HG02885 (cell line): ENCODE measurements around the gene ADAM17.

ENCODE experiments used
- ATAC-seq: cut with Tn5 transposase; IDR thresholded peaks from one replicate; pipeline ENCODE4 v1.9.1; 2021; ENCODE audit warnings: mild to moderate bottlenecking; ENCODE audit not compliant: unreplicated experiment, poor library complexity

The ADAM17 gene

DNA sequence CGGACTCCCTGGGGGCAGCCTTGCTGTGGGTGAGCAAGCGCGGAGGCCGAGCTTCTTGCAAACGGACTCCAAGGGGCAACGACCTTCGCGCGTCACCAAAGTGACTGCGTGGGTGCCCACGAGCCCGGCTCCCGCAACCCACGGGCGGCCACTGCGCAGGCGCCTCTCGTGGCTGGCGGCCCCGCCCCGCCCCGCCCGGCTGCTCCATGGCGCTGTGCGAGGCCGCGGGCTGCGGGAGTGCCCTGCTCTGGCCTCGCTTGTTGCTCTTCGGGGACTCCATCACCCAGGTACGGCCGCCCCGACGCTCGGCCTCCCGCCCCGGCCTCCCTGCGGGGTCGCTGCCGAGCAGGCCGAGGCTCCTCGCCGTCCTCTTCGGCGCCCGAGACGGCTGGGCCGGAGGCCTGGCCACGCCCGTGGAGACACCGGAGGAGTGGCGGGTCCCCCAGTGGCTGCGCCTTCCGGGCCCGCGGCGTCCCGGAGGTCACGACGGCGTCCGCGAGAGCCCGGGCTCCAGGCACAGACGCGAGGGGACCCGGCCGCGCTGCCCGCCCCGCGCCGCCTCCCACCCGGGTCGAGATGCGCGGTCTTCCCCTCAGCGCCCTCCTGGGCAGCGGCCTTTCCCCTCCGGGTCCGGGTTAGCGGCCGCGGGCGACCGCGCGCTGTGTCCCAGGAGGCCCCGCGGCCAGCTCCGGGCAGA lies 81.1 kb downstream of the ADAM17 start, which contains the start of gene IAH1:
Gene IAH1 (plus strand): TSS at position 191 of the 697 bp plus-strand sequence. CDS start 16 bp downstream, at position 207.
- ATAC-seq, result peak; percentile 78

DNA sequence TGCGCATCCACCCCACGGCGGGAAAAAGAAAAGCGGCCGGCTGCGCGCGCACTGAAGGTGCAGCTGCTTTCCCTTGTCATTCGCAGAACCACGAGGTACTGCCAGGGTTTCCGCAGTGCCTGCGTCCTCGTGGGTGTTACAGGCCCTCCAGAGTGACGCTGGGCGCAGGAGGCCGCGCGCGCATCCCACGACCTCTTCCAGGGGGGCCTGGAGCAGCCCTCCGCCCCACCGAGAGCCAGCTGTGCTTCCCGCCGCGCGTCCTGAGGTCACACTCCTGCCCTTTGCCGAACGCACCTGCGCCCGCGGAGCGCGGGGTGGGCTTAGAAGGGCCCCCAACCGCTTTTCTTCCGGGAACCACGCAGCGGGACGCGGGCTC lies 81.7 kb downstream of the ADAM17 start:
- ATAC-seq, result peak; percentile 3

- no peak for ATAC-seq
These were observed 82.2 kb downstream of the ADAM17 start for GRCh38 chr2:9473308-9473984.

GRCh38 chr2:9472511-9472910 lies 83.1 kb downstream of the ADAM17 start:
- no peak for ATAC-seq

DNA sequence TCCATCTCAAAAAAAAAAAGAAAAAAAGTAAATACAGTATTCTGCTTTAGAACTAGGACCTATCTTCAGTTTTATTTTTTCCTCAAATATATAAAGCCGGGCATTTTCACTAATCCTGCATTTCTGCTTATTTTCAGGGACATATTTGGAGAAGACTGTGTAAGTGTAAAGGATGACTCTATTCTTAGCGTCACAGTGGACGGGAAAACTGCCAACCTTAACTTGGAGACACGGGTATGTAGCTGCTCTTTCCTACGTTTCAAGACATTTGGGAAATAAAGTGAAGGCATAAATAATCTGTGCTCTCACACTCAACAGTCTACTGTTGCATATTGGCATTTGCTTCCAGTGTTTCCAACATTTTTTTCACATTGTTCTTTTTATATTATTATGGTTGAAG lies 84.4 kb downstream of the ADAM17 start:
- ATAC-seq, result no peak

GRCh38 chr2:9467687-9468086 lies 87.9 kb downstream of the ADAM17 start:
- ATAC-seq, result no peak

GRCh38 chr2:9466147-9466683 lies 89.4 kb downstream of the ADAM17 start:
- no peak for ATAC-seq

DNA sequence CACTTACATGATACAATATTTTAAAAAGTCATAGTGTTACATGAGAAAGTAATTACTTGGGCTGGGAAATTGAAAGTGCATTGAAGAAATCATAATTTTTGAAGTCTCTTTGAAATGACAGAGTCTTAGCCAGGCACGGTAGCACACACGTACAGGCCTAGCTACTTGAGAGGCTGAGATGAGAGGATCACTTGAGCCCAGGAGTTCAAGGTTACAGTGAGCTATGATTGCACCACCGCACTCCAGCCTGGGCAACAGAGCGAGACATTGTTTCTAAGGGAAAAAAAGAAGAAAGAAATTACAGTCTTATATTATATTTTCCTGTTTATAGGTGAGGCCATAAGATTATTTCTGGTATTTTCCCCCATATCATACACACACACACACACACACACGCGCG lies 90.5 kb downstream of the ADAM17 start:
- no peak for ATAC-seq

DNA sequence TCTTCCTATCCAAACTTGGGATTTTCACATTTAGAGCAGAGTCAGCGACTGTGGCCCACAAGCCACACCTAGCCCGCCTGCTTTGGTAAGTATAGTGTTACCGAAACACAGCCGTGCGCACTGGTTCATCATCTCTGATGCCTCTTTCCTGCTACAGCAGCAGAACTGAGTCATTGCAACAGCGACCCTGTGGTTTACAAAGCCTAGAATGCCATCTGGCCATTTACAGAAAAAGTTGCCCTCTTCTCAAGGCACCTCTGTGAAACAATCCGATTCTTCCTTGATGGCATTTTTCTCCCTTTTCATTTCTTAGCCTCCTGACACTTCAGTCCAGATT lies 92.0 kb downstream of the ADAM17 start:
- no peak for ATAC-seq

DNA sequence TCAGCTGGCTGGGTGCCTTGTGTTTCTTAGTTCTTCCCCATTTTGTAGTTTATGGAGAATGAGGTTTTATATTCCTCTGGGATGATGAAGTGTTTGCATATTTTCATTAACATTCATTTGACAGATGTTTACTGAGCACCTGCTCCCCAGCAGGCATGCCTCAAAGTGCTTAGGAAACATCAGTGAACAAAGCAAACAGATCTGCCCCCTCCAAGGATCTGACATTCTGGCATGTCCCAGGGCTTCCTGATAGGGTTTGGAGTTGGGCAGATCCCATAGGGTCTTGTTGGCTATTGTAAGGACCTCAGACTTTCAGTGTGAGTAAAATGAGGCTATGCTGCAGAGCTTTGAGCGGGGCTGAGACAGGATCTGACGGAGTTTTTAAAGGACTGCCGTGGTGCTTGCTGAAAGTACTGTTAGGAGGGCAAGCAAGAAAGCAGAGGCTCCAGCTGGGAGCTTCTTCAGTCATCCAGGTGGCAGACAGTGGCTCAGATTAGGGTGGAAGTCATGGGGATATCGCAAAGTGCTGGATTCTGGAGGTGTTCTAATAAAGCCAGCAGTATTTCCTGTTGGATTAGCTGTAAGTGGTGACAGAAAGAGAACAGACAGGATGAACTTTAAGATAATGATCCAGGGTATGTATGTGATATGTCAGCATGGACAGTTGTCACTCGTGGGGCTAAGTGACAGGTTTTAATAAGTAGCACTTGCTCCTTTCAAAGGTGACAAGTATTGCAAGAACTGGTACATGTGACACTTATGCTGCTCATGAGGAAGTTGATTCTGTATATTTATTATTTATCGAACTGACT lies 92.5 kb downstream of the ADAM17 start:
- ATAC-seq, result no peak

- no peak for ATAC-seq
These were observed 93.3 kb downstream of the ADAM17 start for GRCh38 chr2:9462313-9462712.

DNA sequence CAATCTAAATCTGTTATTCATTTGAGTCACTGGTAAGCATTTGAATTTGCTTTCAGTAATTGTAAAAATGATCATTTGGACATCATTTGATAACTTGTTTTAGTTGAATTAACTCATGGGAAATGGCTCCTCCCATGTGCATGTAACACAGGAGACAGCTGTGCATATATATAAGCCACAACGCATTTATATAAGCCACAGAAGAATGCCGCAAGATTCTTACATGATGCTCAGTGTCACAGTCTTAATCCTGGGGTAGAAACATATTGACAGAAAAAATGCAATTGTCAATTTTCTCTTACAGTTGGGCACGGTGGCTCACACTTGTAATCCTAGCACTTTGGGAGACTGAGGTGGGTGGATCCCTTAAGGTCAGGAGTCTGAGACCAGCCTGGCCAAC lies 94.6 kb downstream of the ADAM17 start:
- ATAC-seq, result no peak

GRCh38 chr2:9460441-9461017 lies 95.1 kb downstream of the ADAM17 start:
- ATAC-seq, result no peak

DNA sequence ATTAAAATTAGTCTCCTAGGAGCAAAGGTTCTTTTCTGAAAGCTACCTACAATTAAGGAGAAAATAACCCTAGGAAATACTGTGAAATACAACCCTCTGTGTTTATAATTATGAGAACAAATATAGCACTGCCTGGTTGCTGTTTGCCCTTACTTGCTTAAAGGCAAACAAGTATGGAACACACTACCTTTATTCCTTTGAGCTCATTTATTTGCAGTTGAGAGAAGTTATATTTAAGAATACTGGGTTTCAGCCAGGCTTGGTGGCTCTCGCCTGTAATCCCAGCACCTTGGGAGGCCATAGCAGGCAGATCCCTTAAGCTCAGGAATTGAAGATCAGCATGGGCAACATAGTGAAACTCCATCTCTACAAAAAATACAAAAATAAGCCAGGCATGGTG lies 104.4 kb downstream of the ADAM17 start:
- no peak for ATAC-seq

GRCh38 chr2:9445089-9445488 lies 110.5 kb downstream of the ADAM17 start:
- ATAC-seq, result no peak

- ATAC-seq, result no peak
These were observed 112.1 kb downstream of the ADAM17 start for GRCh38 chr2:9443526-9443925.

DNA sequence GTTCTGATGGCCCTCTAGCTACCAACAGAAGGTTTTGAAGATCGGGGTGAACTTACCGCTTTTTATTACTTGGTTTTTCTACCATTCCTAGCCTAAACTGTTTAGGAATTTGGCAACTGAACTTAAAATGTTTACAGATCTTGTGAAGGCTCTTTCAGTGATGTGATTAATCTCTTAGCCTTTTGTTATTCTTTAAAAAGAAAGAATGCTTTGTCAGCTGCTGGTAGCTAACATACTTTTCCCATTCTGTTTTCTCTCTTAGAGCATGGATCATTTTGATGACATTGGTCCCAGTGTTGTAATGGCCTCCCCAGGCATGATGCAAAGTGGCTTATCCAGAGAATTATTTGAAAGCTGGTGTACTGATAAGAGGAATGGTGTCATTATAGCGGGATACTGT lies 114.1 kb downstream of the ADAM17 start:
- ATAC-seq, result no peak

GRCh38 chr2:9440058-9440727 lies 115.4 kb downstream of the ADAM17 start:
- no peak for ATAC-seq

- ATAC-seq, result no peak
These were observed 116.1 kb downstream of the ADAM17 start for GRCh38 chr2:9439536-9439935.
